ENCODE results near the gene ZIC4. TPM values are rescaled to one million over a fixed set of nuclear protein-coding genes. Genes with fewer than 3 reads are reported as not detected.

ZIC4 gene
- total RNA-seq, 1 donor from 2014 or later = 40.2 TPM

- Mint-ChIP-seq H3K27ac (no peak overlapping the region), H3K4me1 (ENCODE audit: unreplicated experiment) (peaks cover 21% of the 10 kb centered on the region), H3K9me3 (no peaks in the 10 kb centered on the region), H3K4me3 (no peak overlapping the region), H3K36me3 (peaks cover 4% of the 10 kb centered on the region), H3K27me3 (peaks cover 97% of the 10 kb centered on the region)
- TF ChIP-seq CTCF (conservative IDR thresholded peaks at IDR 0.05) = no peak
- DNase-seq (ENCODE audit: extremely low spot score, unreplicated experiment) = no peak
Observed at GRCh38 chr3:147380977-147381376, 25.4 kb downstream of the ZIC4 start.

DNA sequence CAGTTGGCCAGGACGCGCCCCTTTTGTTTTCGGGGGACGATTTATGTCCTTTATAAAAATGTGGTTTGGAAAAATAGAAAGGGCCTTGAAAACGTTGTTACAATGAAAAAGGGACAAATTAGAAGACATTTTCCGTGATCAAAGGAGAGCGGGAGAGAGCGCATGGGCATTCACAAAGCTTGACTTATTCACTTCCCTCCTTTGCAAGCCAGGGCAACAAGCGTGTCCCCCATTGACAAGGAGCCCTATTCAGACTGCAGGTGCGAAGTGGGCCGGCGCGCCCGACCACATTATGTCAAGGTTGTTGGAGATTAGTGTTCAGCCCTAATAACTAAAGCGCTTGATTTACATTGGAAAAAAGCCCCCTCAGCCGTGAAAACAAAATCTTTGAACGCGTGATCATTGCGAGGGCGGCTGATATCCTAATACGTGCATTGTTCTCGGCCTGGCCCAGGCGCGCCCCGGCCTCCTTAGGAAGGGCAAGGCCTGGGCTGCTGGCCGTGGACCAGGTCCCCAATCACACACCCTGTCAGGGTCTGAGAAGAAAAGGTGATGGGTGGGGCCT is 25.9 kb downstream of the ZIC4 start:
- Mint-ChIP-seq H3K9me3 (no peaks in the 10 kb centered on the region), H3K4me3 (no peak overlapping the region), H3K4me1 (ENCODE audit: unreplicated experiment) (peaks cover 16% of the 10 kb centered on the region), H3K27me3 (peaks cover 97% of the 10 kb centered on the region), H3K27ac (peak overlapping the region; percentile 11), H3K36me3 (peaks cover 4% of the 10 kb centered on the region)
- no peak for TF ChIP-seq CTCF (conservative IDR thresholded peaks at IDR 0.05)
- DNase-seq (ENCODE audit: extremely low spot score, unreplicated experiment) = no peak

- H3K9me3 Mint-ChIP-seq = no peaks in the 10 kb centered on the region
- no peak overlapping the region for H3K27ac Mint-ChIP-seq
- TF ChIP-seq CTCF (conservative IDR thresholded peaks at IDR 0.05) = no peak
- no peak overlapping the region for H3K4me3 Mint-ChIP-seq
- DNase-seq (ENCODE audit: extremely low spot score, unreplicated experiment) = no peak
- peaks cover 97% of the 10 kb centered on the region for H3K27me3 Mint-ChIP-seq
- peaks cover 15% of the 10 kb centered on the region for H3K4me1 Mint-ChIP-seq (ENCODE audit: unreplicated experiment)
- peaks cover 4% of the 10 kb centered on the region for H3K36me3 Mint-ChIP-seq
Observed at GRCh38 chr3:147379651-147380050, 26.7 kb downstream of the ZIC4 start.

DNA sequence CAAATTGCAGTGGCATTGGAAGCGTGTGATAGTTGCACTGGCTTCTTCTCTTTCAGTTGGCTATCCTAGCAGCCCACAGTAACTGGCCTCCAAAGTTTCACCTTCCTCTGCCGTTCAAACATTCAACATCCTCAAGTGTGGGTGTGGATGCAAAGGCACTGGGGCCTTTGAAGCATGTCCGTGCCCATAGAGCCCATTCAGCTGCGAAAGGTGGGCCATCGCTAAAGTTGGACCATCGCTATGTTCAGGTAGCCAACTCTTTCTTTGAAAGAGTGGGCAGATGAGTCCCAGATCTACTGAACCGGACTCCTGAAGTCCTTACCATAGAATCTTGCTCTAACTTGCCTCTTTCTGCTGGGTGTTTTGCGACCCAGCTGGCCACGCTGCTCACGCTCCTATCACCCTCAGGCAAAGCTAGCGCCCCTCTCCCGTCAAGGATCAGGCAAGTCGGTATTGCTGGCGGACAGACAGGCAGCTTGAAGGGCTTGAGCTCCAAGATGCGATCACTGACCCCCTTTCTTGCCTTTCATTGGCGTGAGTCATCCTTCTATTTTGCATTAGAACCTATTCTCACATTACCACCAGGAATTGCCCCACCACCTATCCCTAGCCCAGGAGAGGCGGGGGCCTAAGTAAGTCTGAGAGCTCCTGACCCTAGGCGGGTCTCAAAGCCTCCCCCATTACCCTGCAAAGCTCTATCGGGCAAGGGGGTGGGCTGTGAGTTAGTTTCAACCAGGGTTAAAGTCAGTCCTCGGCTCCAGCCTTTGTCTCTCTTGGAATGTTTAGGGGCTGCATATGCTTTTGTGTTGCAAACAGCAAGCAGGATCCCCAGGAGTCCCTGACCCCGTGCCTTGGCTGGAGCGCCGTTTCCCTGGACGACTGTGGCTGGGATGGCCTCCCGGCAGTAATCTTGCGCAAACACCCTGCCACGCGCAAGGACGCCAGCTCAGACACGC is 28.7 kb downstream of the ZIC4 start:
- no peak for TF ChIP-seq CTCF (conservative IDR thresholded peaks at IDR 0.05)
- H3K27ac Mint-ChIP-seq = peak overlapping the region; percentile 53
- H3K27me3 Mint-ChIP-seq = peaks cover 97% of the 10 kb centered on the region
- peaks cover 4% of the 10 kb centered on the region for H3K9me3 Mint-ChIP-seq
- H3K4me1 Mint-ChIP-seq (ENCODE audit: unreplicated experiment) = peaks cover 19% of the 10 kb centered on the region
- DNase-seq (ENCODE audit: extremely low spot score, unreplicated experiment) = no peak
- H3K36me3 Mint-ChIP-seq = no peaks in the 10 kb centered on the region
- peak overlapping the region; percentile 80 for H3K4me3 Mint-ChIP-seq

- Mint-ChIP-seq H3K36me3 (no peaks in the 10 kb centered on the region), H3K4me3 (no peak overlapping the region), H3K9me3 (peaks cover 4% of the 10 kb centered on the region), H3K27ac (peak overlapping the region; percentile 26), H3K4me1 (ENCODE audit: unreplicated experiment) (peaks cover 21% of the 10 kb centered on the region), H3K27me3 (peaks cover 98% of the 10 kb centered on the region)
- DNase-seq (ENCODE audit: extremely low spot score, unreplicated experiment) = no peak
- TF ChIP-seq CTCF (conservative IDR thresholded peaks at IDR 0.05) = no peak
Observed at GRCh38 chr3:147373301-147373700, 33.0 kb downstream of the ZIC4 start.
